ENCODE measurements around the gene GJA3.

DNA sequence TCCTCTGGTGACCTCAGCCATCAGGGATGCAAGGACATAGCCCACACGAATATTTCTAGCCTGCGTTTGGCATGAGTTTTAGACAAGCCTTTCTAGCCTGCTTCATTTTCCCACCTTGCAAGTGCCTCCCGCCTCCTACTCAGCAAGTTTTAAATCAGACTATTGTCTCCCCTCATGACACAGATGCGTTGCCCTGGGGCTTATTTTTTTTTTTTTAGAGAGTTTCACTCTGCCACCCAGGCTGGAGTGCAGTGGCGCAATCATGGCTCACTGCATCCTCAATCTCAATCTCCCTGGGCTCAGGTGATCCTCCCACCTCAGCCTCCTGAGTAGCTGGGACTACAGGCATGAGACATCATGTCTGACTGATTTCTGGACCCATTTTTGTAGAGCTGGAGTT lies 17.3 kb upstream of the GJA3 start:
- TF ChIP-seq POLR2A (IDR thresholded peaks at IDR 0.05; ENCODE audit: low read depth, low read length) (no peak), POLR2AphosphoS5 (IDR thresholded peaks at IDR 0.05; ENCODE audit: insufficient read depth, low read depth, low read length) (no peak), EZH2 (IDR thresholded peaks at IDR 0.05; ENCODE audit: borderline replicate concordance, low read depth, low read length, severe bottlenecking) (no peak), FOS (IDR thresholded peaks at IDR 0.05; ENCODE audit: borderline replicate concordance, insufficient read depth, low read length) (no peak), JUN (IDR thresholded peaks at IDR 0.05; ENCODE audit: borderline replicate concordance, insufficient read depth, insufficient read length, low read depth) (no peak)
- TF ChIP-seq, protein P1, sequence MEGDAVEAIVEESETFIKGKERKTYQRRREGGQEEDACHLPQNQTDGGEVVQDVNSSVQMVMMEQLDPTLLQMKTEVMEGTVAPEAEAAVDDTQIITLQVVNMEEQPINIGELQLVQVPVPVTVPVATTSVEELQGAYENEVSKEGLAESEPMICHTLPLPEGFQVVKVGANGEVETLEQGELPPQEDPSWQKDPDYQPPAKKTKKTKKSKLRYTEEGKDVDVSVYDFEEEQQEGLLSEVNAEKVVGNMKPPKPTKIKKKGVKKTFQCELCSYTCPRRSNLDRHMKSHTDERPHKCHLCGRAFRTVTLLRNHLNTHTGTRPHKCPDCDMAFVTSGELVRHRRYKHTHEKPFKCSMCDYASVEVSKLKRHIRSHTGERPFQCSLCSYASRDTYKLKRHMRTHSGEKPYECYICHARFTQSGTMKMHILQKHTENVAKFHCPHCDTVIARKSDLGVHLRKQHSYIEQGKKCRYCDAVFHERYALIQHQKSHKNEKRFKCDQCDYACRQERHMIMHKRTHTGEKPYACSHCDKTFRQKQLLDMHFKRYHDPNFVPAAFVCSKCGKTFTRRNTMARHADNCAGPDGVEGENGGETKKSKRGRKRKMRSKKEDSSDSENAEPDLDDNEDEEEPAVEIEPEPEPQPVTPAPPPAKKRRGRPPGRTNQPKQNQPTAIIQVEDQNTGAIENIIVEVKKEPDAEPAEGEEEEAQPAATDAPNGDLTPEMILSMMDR (IDR thresholded peaks at IDR 0.05; ENCODE audit: extremely low read depth in 1 of 2, insufficient read depth in 1 of 2, low read depth in 1 of 2, low read length in 2 of 2) = no peak
- TF ChIP-seq, protein P2, sequence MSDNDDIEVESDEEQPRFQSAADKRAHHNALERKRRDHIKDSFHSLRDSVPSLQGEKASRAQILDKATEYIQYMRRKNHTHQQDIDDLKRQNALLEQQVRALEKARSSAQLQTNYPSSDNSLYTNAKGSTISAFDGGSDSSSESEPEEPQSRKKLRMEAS (IDR thresholded peaks at IDR 0.05; ENCODE audit: insufficient read depth, insufficient read length) = no peak

Measured in endothelial cell of umbilical vein (primary cell).